C4-2B (cell line): ENCODE data around the gene ENTPD8.

Experiments
- H3K27ac ChIP-seq: fragments of 450-650 bp; 2 replicates; pipeline ENCODE4 v1.5.1; 2017
- ZFX ChIP-seq: fragments of 450-650 bp; IDR thresholded peaks from 2 replicates; pipeline ENCODE4 v1.6.1; 2017
- TF ChIP-seq, protein P1 (sequence below): fragments of 450-650 bp; conservative IDR thresholded peaks from 2 replicates; pipeline ENCODE4 v1.5.1; 2017; ENCODE audit warnings: mild to moderate bottlenecking

Gene ENTPD8

DNA sequence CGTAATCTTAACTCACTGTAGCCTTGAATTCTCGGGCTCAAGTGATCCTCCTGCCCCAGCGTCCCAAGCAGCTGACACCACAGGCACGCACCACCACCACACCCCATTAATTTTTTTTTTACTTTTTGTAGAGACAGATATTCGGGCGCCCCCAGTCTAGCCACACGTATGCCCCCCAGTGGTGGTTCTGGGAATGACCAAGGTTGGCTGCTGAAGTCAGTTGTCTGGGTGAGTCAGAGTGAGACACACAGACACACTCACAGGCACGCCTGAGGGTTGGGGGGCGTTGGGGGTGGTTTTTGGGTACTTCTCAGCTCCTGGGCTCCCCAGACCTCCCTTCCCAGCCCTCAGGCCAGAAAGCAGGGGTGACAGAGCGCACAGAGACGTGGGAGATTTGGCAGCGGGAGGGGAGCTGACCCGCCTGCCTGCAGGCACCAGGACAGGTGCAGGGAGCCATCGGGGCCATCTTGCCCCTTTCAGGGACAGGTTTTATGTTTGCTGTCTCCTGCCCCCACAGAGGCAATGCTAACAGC, 4.2 kb upstream of the ENTPD8 start:
- TF ChIP-seq ZFX: no peak
- TF ChIP-seq, protein P1, sequence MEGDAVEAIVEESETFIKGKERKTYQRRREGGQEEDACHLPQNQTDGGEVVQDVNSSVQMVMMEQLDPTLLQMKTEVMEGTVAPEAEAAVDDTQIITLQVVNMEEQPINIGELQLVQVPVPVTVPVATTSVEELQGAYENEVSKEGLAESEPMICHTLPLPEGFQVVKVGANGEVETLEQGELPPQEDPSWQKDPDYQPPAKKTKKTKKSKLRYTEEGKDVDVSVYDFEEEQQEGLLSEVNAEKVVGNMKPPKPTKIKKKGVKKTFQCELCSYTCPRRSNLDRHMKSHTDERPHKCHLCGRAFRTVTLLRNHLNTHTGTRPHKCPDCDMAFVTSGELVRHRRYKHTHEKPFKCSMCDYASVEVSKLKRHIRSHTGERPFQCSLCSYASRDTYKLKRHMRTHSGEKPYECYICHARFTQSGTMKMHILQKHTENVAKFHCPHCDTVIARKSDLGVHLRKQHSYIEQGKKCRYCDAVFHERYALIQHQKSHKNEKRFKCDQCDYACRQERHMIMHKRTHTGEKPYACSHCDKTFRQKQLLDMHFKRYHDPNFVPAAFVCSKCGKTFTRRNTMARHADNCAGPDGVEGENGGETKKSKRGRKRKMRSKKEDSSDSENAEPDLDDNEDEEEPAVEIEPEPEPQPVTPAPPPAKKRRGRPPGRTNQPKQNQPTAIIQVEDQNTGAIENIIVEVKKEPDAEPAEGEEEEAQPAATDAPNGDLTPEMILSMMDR: peak; percentile 91
- H3K27ac ChIP-seq: no peak overlapping the region

- no peak overlapping the region for H3K27ac ChIP-seq
- no peak for TF ChIP-seq ZFX
- TF ChIP-seq, protein P1: no peak
Measured at GRCh38 chr9:137444106-137444790, 3.1 kb upstream of the ENTPD8 start.

DNA sequence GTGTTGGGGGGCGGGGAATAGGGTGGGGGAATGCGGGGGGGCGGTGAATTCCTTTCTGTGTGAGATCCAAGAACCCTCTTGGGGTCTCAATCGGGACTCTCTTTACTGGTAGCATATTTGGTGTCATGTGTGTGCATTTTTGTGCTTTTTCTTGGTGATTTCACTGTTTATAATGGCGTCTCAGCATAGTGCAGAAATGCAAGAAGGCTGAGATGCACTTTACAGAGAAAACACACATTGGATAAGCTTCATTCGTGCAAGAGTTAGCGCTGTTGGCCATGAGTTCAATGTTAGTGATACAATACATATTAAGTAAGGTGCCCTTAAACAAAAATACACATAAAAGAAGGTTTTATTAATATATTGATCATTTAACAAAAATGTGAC, 771 bp upstream of the ENTPD8 start:
- TF ChIP-seq, protein P1: no peak
- no peak for TF ChIP-seq ZFX
- H3K27ac ChIP-seq: no peak overlapping the region; the same call in 1 of the 2 replicates

DNA sequence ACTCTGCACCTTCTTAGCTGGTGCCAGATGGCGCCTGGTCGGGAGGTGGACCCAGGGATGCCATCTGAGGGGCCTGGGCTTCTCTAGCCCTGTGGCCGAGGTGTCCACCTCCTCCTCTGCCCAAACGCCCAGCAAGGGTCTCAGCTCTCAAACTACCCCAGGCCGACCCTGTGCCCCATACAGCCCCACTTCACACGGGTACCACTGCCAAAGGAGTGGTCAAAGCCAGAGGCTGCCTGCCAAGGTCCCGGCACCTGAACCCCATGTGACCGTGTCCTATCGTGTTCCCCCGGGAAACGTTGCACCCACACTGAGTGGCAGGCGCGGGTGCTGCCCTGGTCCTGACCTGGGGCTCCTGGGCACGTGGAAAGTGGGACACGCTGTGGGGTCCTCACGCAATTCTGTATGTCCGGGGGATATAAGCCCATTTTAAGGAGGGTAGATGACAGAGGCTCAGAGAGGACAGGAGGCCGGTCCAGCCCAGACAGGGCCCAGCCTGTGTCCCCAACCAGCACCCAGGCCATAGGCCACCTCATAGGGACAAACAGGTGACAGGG, 1.9 kb downstream of the ENTPD8 start:
- TF ChIP-seq, protein P1: no peak
- no peak for TF ChIP-seq ZFX
- no peak overlapping the region for H3K27ac ChIP-seq

GRCh38 chr9:137438591-137439157, 2.5 kb downstream of the ENTPD8 start:
- no peak for TF ChIP-seq ZFX
- TF ChIP-seq, protein P1: no peak
- H3K27ac ChIP-seq: no peak overlapping the region

DNA sequence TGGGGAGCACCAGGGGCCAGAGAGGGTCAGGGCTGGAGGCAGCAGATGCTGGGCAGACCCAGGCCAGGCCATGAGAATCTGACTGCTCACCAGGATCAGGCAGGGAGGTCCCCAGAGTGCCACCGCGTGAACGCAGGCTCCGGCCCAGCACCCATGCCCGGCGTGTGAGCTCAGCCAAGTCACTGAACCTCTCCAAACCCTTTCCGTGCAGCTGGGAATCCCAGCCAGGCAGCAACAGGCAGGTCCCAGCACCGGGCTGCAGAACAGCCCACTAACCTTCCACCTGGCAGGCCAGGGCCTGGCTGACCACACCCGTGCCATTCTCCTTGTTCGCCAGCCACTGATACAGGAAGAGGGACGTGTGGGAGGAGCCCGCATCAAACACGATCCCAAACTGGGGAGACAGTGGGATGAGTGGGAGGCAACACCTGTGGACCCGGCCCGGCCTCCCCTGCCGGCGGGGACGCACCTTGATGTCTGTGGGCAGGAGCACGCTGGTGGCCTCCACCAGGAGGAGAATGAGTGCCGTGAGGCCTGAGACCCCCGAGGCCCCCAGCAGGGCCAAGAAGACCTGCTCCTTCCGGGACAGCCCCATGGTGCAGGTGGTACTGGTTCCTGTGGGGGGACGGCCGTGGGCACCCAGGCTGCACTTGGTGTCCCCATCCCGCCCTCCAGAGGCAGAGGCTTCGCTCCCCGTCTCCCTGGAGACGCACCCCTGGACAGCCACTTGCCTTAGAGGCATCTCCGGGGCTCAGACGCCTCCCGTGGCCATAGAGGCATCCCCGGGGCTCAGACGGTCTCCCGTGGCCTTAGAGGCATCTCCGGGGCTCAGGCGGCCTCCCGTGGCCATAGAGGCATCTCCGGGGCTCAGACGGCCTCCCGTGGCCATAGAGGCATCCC, 3.2 kb downstream of the ENTPD8 start:
- TF ChIP-seq, protein P1: no peak
- no peak for TF ChIP-seq ZFX

More for the DNA sequence above, 3.2 kb downstream of the ENTPD8 start:
- H3K27ac ChIP-seq: no peak overlapping the region
